Endothelial cell (in vitro differentiated cells): ENCODE results near the gene PASK. TPM values are rescaled to one million over a fixed set of nuclear protein-coding genes. Genes with fewer than 3 reads are reported as not detected.

ENCODE experiments used
- DNase-seq: peaks from one replicate; pipeline ENCODE4 v3.0.0; 2021; ENCODE audit warnings: low spot score
- H3K27ac Mint-ChIP-seq: one replicate; pipeline ENCODE4 v1.8.0; 2021; ENCODE audit warnings: mixed read lengths, inconsistent platforms; ENCODE audit not compliant: unreplicated experiment
- H3K27me3 Mint-ChIP-seq: one replicate; pipeline ENCODE4 v1.8.0; 2021; ENCODE audit warnings: mild to moderate bottlenecking, moderate library complexity, mixed read lengths, inconsistent platforms; ENCODE audit not compliant: unreplicated experiment
- H3K36me3 Mint-ChIP-seq: one replicate; pipeline ENCODE4 v1.8.0; 2021; ENCODE audit warnings: mild to moderate bottlenecking, low read depth, mixed read lengths, inconsistent platforms; ENCODE audit not compliant: unreplicated experiment
- H3K4me1 Mint-ChIP-seq: one replicate; pipeline ENCODE4 v1.8.0; 2021; ENCODE audit warnings: mild to moderate bottlenecking, mixed read lengths, inconsistent platforms; ENCODE audit not compliant: unreplicated experiment
- H3K4me3 Mint-ChIP-seq: one replicate; pipeline ENCODE4 v1.8.0; 2021; ENCODE audit warnings: mild to moderate bottlenecking, mixed read lengths, inconsistent platforms; ENCODE audit not compliant: unreplicated experiment
- H3K9me3 Mint-ChIP-seq: one replicate; pipeline ENCODE4 v1.8.0; 2021; ENCODE audit warnings: mixed read lengths, inconsistent platforms; ENCODE audit not compliant: unreplicated experiment
- total RNA-seq: library from RNA; stranded (reverse); fragmentation: NEBNext Ultra II Directional; extraction: Animal tissue kit (Norgen Biotek cat#: 25700); gene quantifications from one replicate; pipeline ENCODE4 v1.2.1, GENCODE V29; 2021; ENCODE audit not compliant: unreplicated experiment
- TF ChIP-seq, protein P1 (sequence below): fragments of 200-600 bp; sonication (generic); IDR thresholded peaks from one replicate; pipeline ENCODE4 v1.5.0; 2021; ENCODE audit warnings: antibody characterized with exemption; ENCODE audit not compliant: unreplicated experiment

Gene PASK
- total RNA-seq, 1 donor from 2014 or later = 39.7 TPM

DNA sequence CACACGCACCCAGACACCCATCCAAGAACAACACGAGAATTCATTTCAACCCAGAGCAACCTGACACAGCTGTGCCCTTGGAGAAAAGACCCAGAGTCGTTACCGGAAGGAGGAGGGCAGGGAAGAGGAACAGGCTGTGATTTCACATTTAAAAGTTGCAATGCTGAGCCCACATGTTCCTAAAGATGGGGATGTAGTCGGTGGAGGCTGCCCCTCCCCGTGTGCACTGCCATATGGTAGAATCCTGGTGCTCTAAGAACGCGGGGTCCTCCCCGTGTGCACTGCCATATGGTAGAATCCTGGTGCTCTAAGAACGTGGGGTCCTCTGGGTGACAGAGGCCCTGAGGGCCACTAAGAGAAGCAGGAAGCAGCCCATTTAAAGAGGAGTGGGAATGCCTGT, 58.1 kb downstream of the PASK start:
- Mint-ChIP-seq H3K9me3 (no peaks in the 10 kb centered on the region), H3K4me1 (peaks cover 39% of the 10 kb centered on the region), H3K27ac (no peak overlapping the region), H3K27me3 (peaks cover 5% of the 10 kb centered on the region), H3K36me3 (peaks cover 59% of the 10 kb centered on the region), H3K4me3 (peak overlapping the region; percentile 43)
- TF ChIP-seq, protein P1, sequence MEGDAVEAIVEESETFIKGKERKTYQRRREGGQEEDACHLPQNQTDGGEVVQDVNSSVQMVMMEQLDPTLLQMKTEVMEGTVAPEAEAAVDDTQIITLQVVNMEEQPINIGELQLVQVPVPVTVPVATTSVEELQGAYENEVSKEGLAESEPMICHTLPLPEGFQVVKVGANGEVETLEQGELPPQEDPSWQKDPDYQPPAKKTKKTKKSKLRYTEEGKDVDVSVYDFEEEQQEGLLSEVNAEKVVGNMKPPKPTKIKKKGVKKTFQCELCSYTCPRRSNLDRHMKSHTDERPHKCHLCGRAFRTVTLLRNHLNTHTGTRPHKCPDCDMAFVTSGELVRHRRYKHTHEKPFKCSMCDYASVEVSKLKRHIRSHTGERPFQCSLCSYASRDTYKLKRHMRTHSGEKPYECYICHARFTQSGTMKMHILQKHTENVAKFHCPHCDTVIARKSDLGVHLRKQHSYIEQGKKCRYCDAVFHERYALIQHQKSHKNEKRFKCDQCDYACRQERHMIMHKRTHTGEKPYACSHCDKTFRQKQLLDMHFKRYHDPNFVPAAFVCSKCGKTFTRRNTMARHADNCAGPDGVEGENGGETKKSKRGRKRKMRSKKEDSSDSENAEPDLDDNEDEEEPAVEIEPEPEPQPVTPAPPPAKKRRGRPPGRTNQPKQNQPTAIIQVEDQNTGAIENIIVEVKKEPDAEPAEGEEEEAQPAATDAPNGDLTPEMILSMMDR = no peak
- DNase-seq = no peak

DNA sequence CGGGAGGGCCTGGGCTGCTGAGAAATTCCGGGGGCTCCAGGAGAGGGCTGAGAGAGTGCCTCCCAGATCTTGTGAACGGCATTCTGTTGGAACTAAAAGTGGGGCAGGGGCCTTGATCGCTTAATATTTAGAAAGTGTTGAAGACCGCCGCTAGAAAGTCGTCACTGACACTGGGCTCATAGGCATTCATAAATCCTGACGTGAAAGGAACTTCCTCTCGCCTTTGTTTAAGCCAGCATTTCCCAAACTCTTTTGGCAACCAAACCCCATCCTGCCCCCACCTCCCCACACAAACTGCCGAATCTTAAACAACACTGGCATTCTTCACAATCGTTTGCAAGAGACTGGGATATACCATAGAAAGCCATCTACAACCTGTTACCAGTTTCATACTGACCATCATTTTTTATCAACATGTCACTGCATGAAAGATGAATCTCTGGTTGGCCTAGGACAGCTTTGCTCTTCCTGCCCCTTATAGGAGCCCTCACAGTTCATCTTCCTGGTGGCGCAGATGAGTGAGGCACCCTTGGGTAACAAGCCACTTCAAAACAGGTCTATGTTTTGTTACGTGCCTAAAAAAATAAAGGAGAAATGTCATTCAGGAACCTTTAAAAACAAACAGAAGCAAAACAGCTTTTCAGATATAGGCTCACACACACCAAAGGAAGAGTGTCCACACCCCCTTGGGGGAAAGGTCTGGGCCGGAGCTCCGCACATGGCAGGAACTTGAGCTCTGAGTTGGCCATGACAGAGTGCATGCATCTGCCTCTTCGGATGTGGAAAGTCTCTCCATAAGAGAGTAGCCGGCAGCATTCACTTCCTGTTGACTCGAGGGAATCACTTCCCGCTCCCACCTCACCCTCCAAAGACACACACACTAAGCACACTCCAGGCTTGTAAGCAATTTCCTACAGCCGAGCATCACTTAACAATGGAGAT, 60.2 kb downstream of the PASK start:
- peak; percentile 38 for DNase-seq
- TF ChIP-seq, protein P1 = no peak
- H3K36me3 Mint-ChIP-seq = peaks cover 56% of the 10 kb centered on the region
- H3K4me3 Mint-ChIP-seq = peak overlapping the region; percentile 13
- H3K27me3 Mint-ChIP-seq = peaks cover 4% of the 10 kb centered on the region
- no peaks in the 10 kb centered on the region for H3K9me3 Mint-ChIP-seq
- H3K27ac Mint-ChIP-seq = peak overlapping the region; percentile 86
- peaks cover 25% of the 10 kb centered on the region for H3K4me1 Mint-ChIP-seq

DNA sequence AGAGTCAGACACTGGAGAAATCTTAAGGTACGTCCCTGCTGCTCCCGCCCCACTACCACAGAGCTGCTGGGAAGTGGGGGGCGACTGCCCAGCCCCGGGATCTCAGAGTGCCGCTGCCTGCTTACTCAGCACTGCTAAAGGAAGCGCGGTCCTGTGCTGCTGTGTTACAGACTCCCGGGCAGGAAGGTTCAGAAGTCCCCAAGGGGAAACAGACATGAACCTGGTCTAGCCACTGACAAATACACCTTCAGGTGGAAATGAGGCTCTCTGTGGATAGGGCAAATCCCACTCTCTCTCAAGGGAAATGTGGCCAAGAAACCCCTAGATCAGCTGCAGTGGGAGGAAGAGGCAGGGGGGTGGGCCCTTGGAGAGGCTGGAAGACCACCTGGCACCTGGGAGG, 60.9 kb downstream of the PASK start:
- no peaks in the 10 kb centered on the region for H3K9me3 Mint-ChIP-seq
- no peak for DNase-seq
- peaks cover 28% of the 10 kb centered on the region for H3K4me1 Mint-ChIP-seq
- H3K4me3 Mint-ChIP-seq = no peak overlapping the region
- peaks cover 4% of the 10 kb centered on the region for H3K27me3 Mint-ChIP-seq
- H3K27ac Mint-ChIP-seq = peak overlapping the region; percentile 91
- H3K36me3 Mint-ChIP-seq = peaks cover 56% of the 10 kb centered on the region
- TF ChIP-seq, protein P1 = no peak

DNA sequence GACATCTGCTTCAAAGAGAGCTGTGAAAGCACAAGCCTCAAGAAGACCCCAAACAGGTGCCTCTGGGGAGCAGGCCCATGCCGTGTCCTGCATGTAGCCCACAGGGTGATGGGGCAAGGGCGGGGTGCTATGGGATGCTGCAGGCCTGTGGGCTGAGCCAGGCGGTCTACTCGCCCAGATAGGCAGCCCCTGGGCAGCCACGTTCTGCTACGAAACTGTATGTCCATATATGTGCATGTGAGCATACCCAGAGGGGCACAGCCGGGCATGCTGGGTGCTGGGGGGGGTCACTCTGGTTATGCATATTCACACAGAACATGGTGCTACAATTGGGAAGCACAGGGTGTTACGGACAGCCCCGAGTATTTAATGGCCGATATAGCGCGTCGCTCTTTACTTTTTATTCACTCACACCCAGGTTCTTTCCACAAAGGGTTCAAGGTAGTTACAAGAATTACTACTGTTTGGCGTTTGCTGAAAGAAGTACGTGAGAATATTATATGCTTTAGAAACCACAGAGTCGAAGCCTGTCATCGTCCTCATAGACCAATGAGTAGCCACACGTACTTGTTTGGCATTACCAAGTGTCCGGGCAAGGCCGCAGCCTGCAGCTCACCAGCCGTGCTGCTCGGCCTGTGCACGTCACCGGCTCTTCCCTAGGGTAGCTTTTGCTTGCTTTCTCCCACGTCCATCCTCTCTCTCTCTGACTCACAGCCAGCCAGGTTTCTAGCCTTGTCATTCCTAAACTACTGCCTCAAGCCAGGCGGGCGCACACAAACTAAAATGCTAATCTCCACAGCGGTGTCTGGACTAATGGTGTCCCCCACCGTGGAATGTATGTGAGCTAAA, 61.6 kb downstream of the PASK start:
- no peak for DNase-seq
- Mint-ChIP-seq H3K27me3 (peaks cover 7% of the 10 kb centered on the region), H3K9me3 (no peaks in the 10 kb centered on the region), H3K4me1 (peaks cover 26% of the 10 kb centered on the region), H3K4me3 (peak overlapping the region; percentile 5), H3K27ac (peak overlapping the region; percentile 91), H3K36me3 (peaks cover 58% of the 10 kb centered on the region)
- TF ChIP-seq, protein P1 = no peak
